Measurements from ENCODE around the gene GUCA1C.

GRCh38 chr3:108887121-108887520 lies 66.6 kb downstream of the GUCA1C start:
- no peak for TF ChIP-seq CTCF (IDR thresholded peaks at IDR 0.05 in 2 of 3, conservative IDR thresholded peaks at IDR 0.05 in 1 of 3; ENCODE audit: control insufficient read depth in 2 of 3, extremely low read depth in 1 of 3, insufficient read depth in 1 of 3, low read depth in 3 of 3, low read length in 3 of 3)
- no peak for TF ChIP-seq POLR2A (IDR thresholded peaks at IDR 0.05; ENCODE audit: low read depth, low read length)
- no peak for TF ChIP-seq GATAD2B (conservative IDR thresholded peaks at IDR 0.05; ENCODE audit: low read depth)
- TF ChIP-seq JUND (IDR thresholded peaks at IDR 0.05; ENCODE audit: low read depth, low read length) = no peak
- no peak for TF ChIP-seq IRF5 (IDR thresholded peaks at IDR 0.05; ENCODE audit: borderline replicate concordance)
- TF ChIP-seq POU2F2 (IDR thresholded peaks at IDR 0.05; ENCODE audit: borderline replicate concordance, low read depth, low read length) = no peak
- TF ChIP-seq ATF3 (IDR thresholded peaks at IDR 0.05; ENCODE audit: borderline replicate concordance, extremely low read depth, low read depth, low read length) = no peak
- TF ChIP-seq RELA (IDR thresholded peaks at IDR 0.05; ENCODE audit: borderline replicate concordance, partially characterized antibody) = no peak
- TF ChIP-seq HDAC2 (IDR thresholded peaks at IDR 0.05) = no peak
- no peak for TF ChIP-seq MXI1 (IDR thresholded peaks at IDR 0.05; ENCODE audit: low read depth, low read length)
- no peak for TF ChIP-seq PAX5 (IDR thresholded peaks at IDR 0.05; ENCODE audit: borderline replicate concordance, low read depth, low read length)
- no peak for TF ChIP-seq SKIL (IDR thresholded peaks at IDR 0.05; ENCODE audit: low read depth, poor library complexity, severe bottlenecking)
- TF ChIP-seq EGR1 (IDR thresholded peaks at IDR 0.05; ENCODE audit: borderline replicate concordance in 1 of 2, low read depth in 2 of 2, low read length in 2 of 2) = no peak
- no peak for TF ChIP-seq POLR2AphosphoS5 (IDR thresholded peaks at IDR 0.05; ENCODE audit: low read length)

Measured in GM12878 (cell line).